B cell (primary cell): ENCODE results near the gene MAEA. TPM values are rescaled to one million over a fixed set of nuclear protein-coding genes. Genes with fewer than 3 reads are reported as not detected.

Experiments
- ATAC-seq: fragments of 200-7000 bp; cut with Tn5 transposase; one replicate; pipeline ENCODE4 v1.10.0; 2021; ENCODE audit warnings: low read depth, mild to moderate bottlenecking, moderate number of reproducible peaks, moderate library complexity
- CTCF ChIA-PET: fragments of 350-600 bp; sonication (Branson Sonifier 250); formaldehyde crosslinking; loops from one replicate; lab custom pipeline; 2021; ENCODE audit warnings: antibody characterized with exemption, inconsistent platforms; lab: Charles Lee
- POLR2A ChIA-PET: fragments of 350-600 bp; sonication (Branson Sonifier 250); formaldehyde crosslinking; loops from one replicate; lab custom pipeline; 2021; ENCODE audit warnings: antibody characterized with exemption; lab: Charles Lee
- DNase-seq: peaks from one replicate; pipeline ENCODE4 v3.0.0; 2013
- H2AFZ ChIP-seq: 2 replicates; pipeline ENCODE4 v1.6.1; 2012; ENCODE audit warnings: mild to moderate bottlenecking, low read depth, low read length; ENCODE audit not compliant: insufficient read depth, poor library complexity, severe bottlenecking
- H3K27ac ChIP-seq, 2 donors: 1 replicate in 1 of 2; 2 replicates in 1 of 2; pipeline ENCODE4 v1.5.1; 2012 to 2013; ENCODE audit warnings: low read length in 2 of 2, mild to moderate bottlenecking in 2 of 2, moderate library complexity in 1 of 2
- H3K27me3 ChIP-seq, 4 experiments: fragments of 200-600 bp in 1 of 4; sonication (generic) in 1 of 4; replicated peaks in 1 of 4; 1 replicate in 2 of 4; 2 replicates in 2 of 4; pipeline versions ENCODE4 v1.6.1 to v1.7.0; 2013 to 2016; ENCODE audit warnings: low read length in 3 of 4, mild to moderate bottlenecking in 2 of 4, mixed read lengths in 1 of 4, moderate library complexity in 1 of 4; ENCODE audit not compliant: insufficient read depth in 4 of 4, control insufficient read depth in 3 of 4; ENCODE audit errors: control extremely low read depth in 1 of 4
- H3K36me3 ChIP-seq, 2 experiments: replicated peaks in 1 of 2; 1 replicate in 1 of 2; 2 replicates in 1 of 2; pipeline versions ENCODE4 v1.6.1 to v1.7.1; 2013; ENCODE audit warnings: low read length in 1 of 2; ENCODE audit not compliant: insufficient read depth in 2 of 2, control insufficient read depth in 1 of 2; ENCODE audit errors: control extremely low read depth in 1 of 2, extremely low read depth in 1 of 2
- H3K4me1 ChIP-seq, 2 donors: fragments of 200-600 bp in 1 of 2; sonication (generic) in 1 of 2; 1 replicate in 1 of 2; 2 replicates in 1 of 2; pipeline versions ENCODE4 v1.5.1 to v1.6.1; 2013 to 2017; ENCODE audit warnings: low read length in 2 of 2; ENCODE audit not compliant: control insufficient read depth in 2 of 2, insufficient read depth in 2 of 2
- H3K4me2 ChIP-seq: replicated peaks from 2 replicates; pipeline ENCODE3; 2012; ENCODE audit warnings: mild to moderate bottlenecking, low read depth, low read length; ENCODE audit not compliant: poor library complexity, severe bottlenecking
- H3K4me3 ChIP-seq, 5 experiments: fragments of 200-600 bp in 1 of 5; sonication (generic) in 1 of 5; 1 replicate in 3 of 5; 2 replicates in 2 of 5; pipeline versions ENCODE4 v1.5.1 to v1.7.0; 2011 to 2016; ENCODE audit warnings: low read length in 4 of 5, mild to moderate bottlenecking in 4 of 5, low read depth in 2 of 5, control low read depth in 1 of 5, moderate library complexity in 1 of 5; ENCODE audit not compliant: insufficient read depth in 1 of 5; ENCODE audit errors: control extremely low read depth in 1 of 5, extremely low read depth in 1 of 5
- H3K79me2 ChIP-seq: fragments of 200-600 bp; sonication (generic); one replicate; pipeline ENCODE4 v1.6.0; 2016; ENCODE audit warnings: low read length; ENCODE audit not compliant: control insufficient read depth, insufficient read depth
- H3K9ac ChIP-seq: fragments of 200-600 bp; sonication (generic); 2 replicates; pipeline ENCODE4 v1.6.1; 2017; ENCODE audit warnings: mild to moderate bottlenecking, low read length, moderate library complexity
- H3K9me3 ChIP-seq, 3 donors: one replicate each; pipeline versions ENCODE4 v1.6.1 to v1.7.1; 2013; ENCODE audit warnings: low read length in 2 of 3; ENCODE audit not compliant: control insufficient read depth in 2 of 3, insufficient read depth in 1 of 3; ENCODE audit errors: control extremely low read depth in 1 of 3
- H4K20me1 ChIP-seq: 2 replicates; pipeline ENCODE4 v1.6.0; 2012; ENCODE audit warnings: mild to moderate bottlenecking, low read length; ENCODE audit not compliant: insufficient read depth, control insufficient read depth, poor library complexity, severe bottlenecking
- H3K27ac Mint-ChIP-seq: one replicate; pipeline ENCODE4 v1.8.0; 2021; ENCODE audit warnings: mixed read lengths
- H3K27me3 Mint-ChIP-seq: one replicate; pipeline ENCODE4 v1.8.0; 2021; ENCODE audit warnings: mixed read lengths
- H3K4me1 Mint-ChIP-seq: one replicate; pipeline ENCODE4 v1.8.0; 2021; ENCODE audit warnings: mixed read lengths
- H3K4me3 Mint-ChIP-seq: one replicate; pipeline ENCODE4 v1.8.0; 2021; ENCODE audit warnings: mixed read lengths
- H3K9me3 Mint-ChIP-seq: one replicate; pipeline ENCODE4 v1.8.0; 2022; ENCODE audit warnings: mixed read lengths; ENCODE audit not compliant: insufficient read depth
- CTCF ChIP-seq: fragments of 200-600 bp; IDR thresholded peaks from one replicate; pipeline ENCODE4 v1.8.0; 2022; ENCODE audit warnings: antibody characterized with exemption, mild to moderate bottlenecking
- EZH2 ChIP-seq: IDR thresholded peaks from 2 replicates; pipeline ENCODE4 v1.6.1; 2012; ENCODE audit warnings: borderline replicate concordance, low read depth, mild to moderate bottlenecking, moderate library complexity, low read length; ENCODE audit not compliant: insufficient read depth, poor library complexity, severe bottlenecking
- WGBS: methylation state at CpG from one replicate; pipeline ENCODE4 v1.1.5; 2013; ENCODE audit warnings: missing lambda C conversion rate; ENCODE audit not compliant: insufficient coverage; 5-methylcytosine and 5-hydroxymethylcytosine counted together
- intact Hi-C: fragments of 100-400 bp; cut with micrococcal nuclease; formaldehyde crosslinking; loops from one replicate; pipeline ENCODE4 v1.10.0; 2022
- polyA plus RNA-seq: library from polyadenylated mRNA; depleted of rRNA; stranded (reverse); fragments of >200 nt; gene quantifications from 2 replicates; pipeline ENCODE4 v1.2.3, GENCODE V29; 2012
- total RNA-seq, 2 donors: library from RNA; stranded (reverse); fragments of 120-200 nt in 1 of 2; gene quantifications; 1 replicate in 1 of 2; 2 replicates in 1 of 2; pipeline versions ENCODE4 v1.2.3 to v1.2.4, GENCODE V29; 2013 to 2022

MAEA gene
- total and polyA plus RNA-seq, 2 donors (not counting 1 experiment from before 2014, with no cell fraction given), result 106 to 107 TPM

DNA sequence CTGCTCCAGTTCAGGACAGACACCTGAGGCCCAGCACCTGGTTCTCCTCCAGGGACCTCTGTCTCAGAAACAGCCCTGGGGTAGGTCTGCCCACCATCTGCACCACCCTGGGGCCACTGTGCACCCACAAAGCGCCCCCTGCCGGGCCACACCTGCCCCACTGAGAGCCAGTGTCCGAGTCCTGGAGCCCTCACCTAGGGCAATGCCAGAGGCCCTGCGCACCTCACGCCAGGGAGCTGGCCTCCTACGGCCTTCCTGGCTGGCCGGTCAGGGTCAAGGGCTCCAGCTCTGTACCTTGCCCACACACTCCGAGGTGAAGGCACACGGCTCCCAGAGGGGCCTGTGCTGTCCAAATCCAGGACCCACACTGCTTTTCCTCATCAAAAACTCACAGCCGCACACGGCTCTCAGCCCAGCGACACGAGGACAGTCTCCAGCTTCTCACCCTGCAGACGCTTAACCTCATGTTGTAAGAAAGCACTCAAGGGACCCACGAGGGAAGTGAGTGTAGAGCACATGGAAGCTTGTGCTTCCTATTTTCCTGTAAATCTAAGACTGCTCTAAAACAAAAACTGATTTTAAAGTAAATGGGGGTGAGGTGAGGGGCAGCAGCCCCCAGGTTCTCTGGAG lies 46.1 kb upstream of the MAEA start:
- ChIA-PET CTCF (interaction anchor here (0.8 to 1.0 kb wide), 2 partner anchors 25 to 113 kb away, joined by 3 to 4 read pairs; no protein-coding TSS in a partner anchor), POLR2A (no interaction called here)
- Histone ChIP-seq H4K20me1 (peaks cover 93% of the 10 kb centered on the region), H3K4me1 (peaks cover 42 to 49% of the 10 kb centered on the region in 2 donors), H3K4me3 (no peak overlapping the region), H2AFZ (no peak overlapping the region), H3K27me3 (no peaks in the 10 kb centered on the region), H3K4me2 (no peak overlapping the region), H3K9me3 (no peaks in the 10 kb centered on the region), H3K79me2 (peaks cover 85% of the 10 kb centered on the region), H3K9ac (no peak overlapping the region), H3K27ac (no peak overlapping the region), H3K36me3 (peaks cover 0 to 15% of the 10 kb centered on the region in 2 experiments)
- Mint-ChIP-seq H3K27me3 (no peaks in the 10 kb centered on the region), H3K9me3 (no peaks in the 10 kb centered on the region), H3K4me1 (peaks cover 56% of the 10 kb centered on the region), H3K4me3 (peak overlapping the region; percentile 5), H3K27ac (no peak overlapping the region)
- intact Hi-C loops, result no loop called here
- 89% methylated on average over 10 of the region's 15 CpGs for WGBS
- no peak for DNase-seq
- ATAC-seq, result no peak
- no peak for TF ChIP-seq EZH2
- TF ChIP-seq CTCF, result no peak
